NCI-H128 (cell line): ENCODE data around the gene STAP1.
"Not testable (repeated sequence)": the region's sequence is repeated elsewhere in the genome, so short reads cannot be mapped to it uniquely, and the experiment has no call there.

Experiments used
- DNase-seq: peaks from one replicate; lab custom pipeline; 2025; ENCODE audit not compliant: unreplicated experiment; lab: John Stamatoyannopoulos, UW

The STAP1 gene

GRCh38 chr4:67615119-67615518, 56.6 kb downstream of the STAP1 start:
- DNase-seq = no peak

- no peak for DNase-seq
These were observed 58.0 kb downstream of the STAP1 start for GRCh38 chr4:67616478-67616877.

GRCh38 chr4:67624939-67625338, 66.4 kb downstream of the STAP1 start:
- DNase-seq = no peak

- DNase-seq = no peak
These were observed 74.0 kb downstream of the STAP1 start for GRCh38 chr4:67632492-67632891.

- no peak for DNase-seq
These were observed 76.2 kb downstream of the STAP1 start for GRCh38 chr4:67634741-67635140.

GRCh38 chr4:67635331-67635730, 76.8 kb downstream of the STAP1 start:
- DNase-seq = no peak

- not testable (repeated sequence) for DNase-seq
These were observed 78.5 kb downstream of the STAP1 start for GRCh38 chr4:67636978-67637377.

GRCh38 chr4:67638136-67638535, 79.6 kb downstream of the STAP1 start:
- no peak for DNase-seq

- DNase-seq = no peak
These were observed 93.0 kb downstream of the STAP1 start for GRCh38 chr4:67651536-67651935.
